ENCODE data around the gene URI1. TPM values are rescaled to one million over a fixed set of nuclear protein-coding genes. Genes with fewer than 3 reads are reported as not detected.

The URI1 gene
- total RNA-seq, 4 donors from 2014 or later = 59.1 to 125 (median 67.6) TPM

DNA sequence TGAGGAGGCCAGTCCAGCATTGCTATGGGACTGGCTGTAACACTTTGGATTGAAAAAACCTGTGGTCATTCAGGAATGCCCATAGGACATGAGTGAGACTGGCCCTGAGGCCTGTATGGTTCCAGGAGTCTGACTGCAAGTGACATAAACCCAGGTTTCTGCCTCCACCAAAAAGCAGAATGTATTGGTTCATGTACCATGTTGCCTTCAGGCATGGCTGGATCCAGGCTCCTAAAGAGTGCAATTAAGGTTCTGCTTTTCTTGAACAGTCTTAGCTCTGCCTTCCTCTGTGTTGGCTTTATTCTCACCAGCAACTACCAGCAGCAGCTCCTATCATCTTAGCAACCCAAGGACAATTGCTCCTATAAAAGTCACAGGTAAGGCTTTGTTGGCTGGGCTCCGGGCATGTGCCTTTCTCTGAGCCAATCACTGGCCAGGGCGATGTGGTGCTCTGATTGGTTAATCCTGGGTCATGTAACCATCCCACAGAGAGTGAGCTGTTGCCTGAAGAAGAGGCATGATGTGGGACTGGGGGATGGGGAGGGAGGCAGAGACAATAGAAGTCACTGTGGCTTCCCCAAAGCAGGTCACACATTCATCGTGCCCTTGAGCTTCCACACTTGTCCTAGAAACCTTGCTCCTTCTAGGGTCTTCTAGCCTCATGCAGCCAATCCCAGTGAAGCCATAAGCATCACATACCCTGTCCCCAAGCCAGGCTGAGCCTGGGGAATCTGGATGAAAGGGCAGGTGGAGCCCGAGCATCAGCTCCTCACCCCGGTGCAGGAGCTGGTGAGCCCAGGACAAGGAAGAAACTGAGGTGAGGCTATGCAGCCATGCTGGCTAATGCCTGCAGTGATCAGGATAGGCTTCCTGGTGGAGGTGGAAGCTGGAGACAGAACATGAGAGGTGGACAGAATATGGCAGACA, 123.9 kb downstream of the URI1 start:
- intact Hi-C loops (cut with DNase I; ENCODE audit: low total_unique reads) = no loop called here
- no peaks in the 10 kb centered on the region for H3K27me3 ChIP-seq
- H3K27ac ChIP-seq = no peak overlapping the region
- H3K9me3 ChIP-seq = no peaks in the 10 kb centered on the region
- DNase-seq = no peak
- no peaks in the 10 kb centered on the region for H3K4me1 ChIP-seq
- no peak overlapping the region for H3K4me3 ChIP-seq
- H3K36me3 ChIP-seq = no peaks in the 10 kb centered on the region
- TF ChIP-seq CTCF (IDR thresholded peaks at IDR 0.05) (no peak), POLR2A (IDR thresholded peaks at IDR 0.05) (no peak)

Small RNAs within 50 kb of the gene (small RNA-seq; reads per million reads assigned to genes)
- gene AC008798.1 (not detected), gene TAF9P3 (not detected)

Other genes with a start within 250 kb of the URI1 start
- gene C19orf12, start 227.0 kb upstream of the URI1 start, total RNA-seq = 10 to 100 TPM in 3 of 4 donors, 1 to 10 TPM in 1; 8.5 to 35.0 (median 31.5) TPM
- gene CCNE1, start 130.2 kb upstream of the URI1 start, total RNA-seq = 1 to 10 TPM in 1 of 4 donors, under 1 TPM in 1, not detected in 2; 0.70 to 5.5 TPM